Keratinocyte (primary cell): ENCODE measurements around the gene ABCC3. TPM values are rescaled to one million over a fixed set of nuclear protein-coding genes. Genes with fewer than 3 reads are reported as not detected.

Experiments
- DNase-seq: peaks from one replicate; pipeline ENCODE4 v3.0.0-alpha.2; 2011; ENCODE audit warnings: low read depth, missing footprints, low spot score
- FAIRE-seq: peaks from 2 replicates; lab custom pipeline; 2011; peaks lifted over from hg19 to GRCh38; lab: Jason Lieb, UNC
- H2AFZ ChIP-seq: 2 replicates; pipeline ENCODE4 v1.6.0; 2012; ENCODE audit warnings: low read length, control low read depth, inconsistent platforms; ENCODE audit not compliant: control insufficient read depth
- H3K27ac ChIP-seq: 2 replicates; pipeline ENCODE4 v1.5.1; 2011; ENCODE audit warnings: low read length; ENCODE audit not compliant: control insufficient read depth, insufficient read depth
- H3K27me3 ChIP-seq: 3 replicates; pipeline ENCODE4 v1.6.0; 2011; ENCODE audit warnings: low read length; ENCODE audit not compliant: control insufficient read depth, insufficient read depth; ENCODE audit errors: extremely low read depth
- H3K36me3 ChIP-seq, 2 experiments: 2 replicates in 1 of 2; 3 replicates in 1 of 2; pipeline ENCODE4 v1.5.1; 2011; ENCODE audit warnings: low read length in 2 of 2, mild to moderate bottlenecking in 1 of 2; ENCODE audit not compliant: control insufficient read depth in 2 of 2, insufficient read depth in 2 of 2; ENCODE audit errors: extremely low read depth in 1 of 2
- H3K4me1 ChIP-seq: 3 replicates; pipeline ENCODE4 v1.5.1; 2011; ENCODE audit warnings: low read length; ENCODE audit not compliant: control insufficient read depth, insufficient read depth; ENCODE audit errors: extremely low read depth
- H3K4me2 ChIP-seq: 3 replicates; pipeline ENCODE4 v1.6.0; 2011; ENCODE audit warnings: low read depth, low read length; ENCODE audit not compliant: control insufficient read depth, insufficient read depth; ENCODE audit errors: extremely low read depth
- H3K4me3 ChIP-seq, 3 experiments: fragments of 200-600 bp in 1 of 3; sonication (generic) in 1 of 3; 2 replicates in 2 of 3; 3 replicates in 1 of 3; pipeline ENCODE4 v1.5.1; 2011 to 2016; ENCODE audit warnings: low read length in 3 of 3, mild to moderate bottlenecking in 3 of 3, control low read depth in 2 of 3, inconsistent platforms in 1 of 3, low read depth in 1 of 3, mixed read lengths in 1 of 3, mixed run types in 1 of 3, moderate library complexity in 1 of 3; ENCODE audit not compliant: control insufficient read depth in 2 of 3, insufficient read depth in 2 of 3; ENCODE audit errors: extremely low read depth in 1 of 3
- H3K79me2 ChIP-seq: 2 replicates; pipeline ENCODE4 v1.6.0; 2012; ENCODE audit warnings: low read length; ENCODE audit not compliant: control insufficient read depth, insufficient read depth
- H3K9ac ChIP-seq: 3 replicates; pipeline ENCODE4 v1.6.0; 2011; ENCODE audit warnings: low read length; ENCODE audit not compliant: control insufficient read depth, insufficient read depth; ENCODE audit errors: extremely low read depth
- H3K9me1 ChIP-seq: 3 replicates; pipeline ENCODE4 v1.6.0; 2011; ENCODE audit warnings: low read length; ENCODE audit not compliant: control insufficient read depth, insufficient read depth; ENCODE audit errors: extremely low read depth
- H3K9me3 ChIP-seq: 2 replicates; pipeline ENCODE4 v1.5.1; 2012; ENCODE audit warnings: low read depth, low read length; ENCODE audit not compliant: control insufficient read depth
- H4K20me1 ChIP-seq: 3 replicates; pipeline ENCODE4 v1.6.0; 2011; ENCODE audit warnings: low read length; ENCODE audit not compliant: control insufficient read depth, insufficient read depth; ENCODE audit errors: extremely low read depth
- EZH2 ChIP-seq: IDR thresholded peaks from one replicate; pipeline ENCODE4 v1.6.1; 2012; ENCODE audit warnings: inconsistent platforms, mild to moderate bottlenecking, low read length, moderate library complexity
- dilution Hi-C: fragments of 300-500 bp; cut with MboI; formaldehyde crosslinking; loops from one replicate; pipeline ENCODE4 v1.7.0; 2020; ENCODE audit warnings: low sequenced_read_pairs; ENCODE audit not compliant: extremely low pct_ligation_motif_present
- polyA plus RNA-seq, 5 experiments: library from polyadenylated mRNA; depleted of rRNA in 3 of 5; stranded (reverse) in 3 of 5; stranded (forward) in 1 of 5; unstranded in 1 of 5; fragments of >200 nt; gene quantifications; 1 replicate in 1 of 5; 2 replicates in 3 of 5; 3 replicates in 1 of 5; pipeline versions ENCODE4 v1.2.1 to v1.2.3, GENCODE V29; 2011 to 2012; ENCODE audit warnings: missing spikeins in 2 of 5, low read depth in 1 of 5, low replicate concordance in 1 of 5
- TF ChIP-seq, protein P1 (sequence below), 3 experiments: IDR thresholded peaks in 1 of 3; conservative IDR thresholded peaks in 1 of 3; optimal IDR thresholded peaks in 1 of 3; 2 replicates in 2 of 3; 3 replicates in 1 of 3; pipeline versions ENCODE3 to v1.5.1; 2011; ENCODE audit warnings: low read length in 3 of 3, mild to moderate bottlenecking in 3 of 3, moderate library complexity in 2 of 3, control low read depth in 1 of 3, inconsistent platforms in 1 of 3; ENCODE audit not compliant: insufficient read depth in 2 of 3; ENCODE audit errors: extremely low read depth in 1 of 3

ABCC3 gene
- polyA plus RNA-seq, 1 donor (not counting 4 experiments of a cell fraction or from before 2014, with no cell fraction given): 41.7 TPM

- Histone ChIP-seq H3K36me3 (no peaks in the 10 kb centered on the region), H3K79me2 (peaks cover 98% of the 10 kb centered on the region), H3K27ac (no peak overlapping the region), H3K9me1 (no peaks in the 10 kb centered on the region), H3K4me3 (no peak overlapping the region), H3K27me3 (no peaks in the 10 kb centered on the region), H4K20me1 (peaks cover 42% of the 10 kb centered on the region), H3K9ac (no peak overlapping the region), H3K4me1 (no peaks in the 10 kb centered on the region), H3K9me3 (no peaks in the 10 kb centered on the region), H3K4me2 (no peak overlapping the region), H2AFZ (no peak overlapping the region)
- DNase-seq (no peak), FAIRE-seq (no peak)
- dilution Hi-C loops: no loop called here
- no peak for TF ChIP-seq EZH2
These were observed 94.4 kb downstream of the ABCC3 start for GRCh38 chr17:50728881-50729765.

DNA sequence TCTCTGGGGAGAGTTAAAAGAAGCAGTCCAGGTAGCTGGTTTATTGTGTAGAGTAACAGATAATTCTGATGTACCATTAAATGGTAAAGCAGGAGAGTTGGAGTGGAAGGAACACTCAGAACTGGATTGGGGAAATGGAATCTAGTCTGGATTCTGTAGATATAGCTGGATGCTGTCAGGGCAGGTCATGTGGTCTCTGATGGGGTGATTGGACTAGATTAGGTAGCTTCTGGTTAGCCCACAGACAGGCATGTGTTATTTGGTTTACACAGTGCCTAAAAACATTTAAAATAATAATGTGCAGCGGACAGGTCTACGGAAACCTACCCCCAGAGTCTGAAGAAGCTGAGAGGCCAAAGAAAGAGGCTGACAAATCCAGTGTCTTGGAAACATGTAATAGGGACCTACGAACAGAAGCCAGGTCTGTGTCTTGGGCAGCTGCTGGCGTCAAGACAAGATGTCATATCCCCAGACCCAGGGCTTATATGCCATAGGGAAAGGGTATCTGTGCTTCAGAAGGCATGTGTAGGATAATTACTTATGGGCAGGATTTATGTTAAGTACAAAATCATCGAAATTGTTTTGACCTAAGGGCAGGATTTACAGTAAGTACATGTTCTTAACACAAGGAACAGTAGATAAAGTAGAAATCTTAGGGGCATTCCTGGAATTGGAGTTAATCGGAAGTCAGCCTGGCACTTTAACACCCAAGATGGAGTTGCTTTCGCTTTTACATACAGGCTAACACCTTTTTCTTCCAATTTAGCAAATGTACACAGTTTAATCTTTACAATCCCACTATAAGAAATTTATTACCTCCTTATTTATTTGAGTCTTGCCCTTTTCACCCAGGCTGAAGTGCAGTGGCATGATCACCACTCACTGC lies 97.1 kb downstream of the ABCC3 start:
- Histone ChIP-seq H3K9ac (no peak overlapping the region), H2AFZ (no peak overlapping the region), H3K4me3 (no peak overlapping the region), H3K4me1 (no peaks in the 10 kb centered on the region), H3K4me2 (no peak overlapping the region), H3K9me1 (no peaks in the 10 kb centered on the region), H4K20me1 (peaks cover 42% of the 10 kb centered on the region), H3K9me3 (no peaks in the 10 kb centered on the region), H3K36me3 (no peaks in the 10 kb centered on the region), H3K27me3 (no peaks in the 10 kb centered on the region), H3K79me2 (peaks cover 98% of the 10 kb centered on the region), H3K27ac (no peak overlapping the region)
- DNase-seq (no peak), FAIRE-seq (no peak)
- dilution Hi-C loops: no loop called here
- TF ChIP-seq, protein P1, sequence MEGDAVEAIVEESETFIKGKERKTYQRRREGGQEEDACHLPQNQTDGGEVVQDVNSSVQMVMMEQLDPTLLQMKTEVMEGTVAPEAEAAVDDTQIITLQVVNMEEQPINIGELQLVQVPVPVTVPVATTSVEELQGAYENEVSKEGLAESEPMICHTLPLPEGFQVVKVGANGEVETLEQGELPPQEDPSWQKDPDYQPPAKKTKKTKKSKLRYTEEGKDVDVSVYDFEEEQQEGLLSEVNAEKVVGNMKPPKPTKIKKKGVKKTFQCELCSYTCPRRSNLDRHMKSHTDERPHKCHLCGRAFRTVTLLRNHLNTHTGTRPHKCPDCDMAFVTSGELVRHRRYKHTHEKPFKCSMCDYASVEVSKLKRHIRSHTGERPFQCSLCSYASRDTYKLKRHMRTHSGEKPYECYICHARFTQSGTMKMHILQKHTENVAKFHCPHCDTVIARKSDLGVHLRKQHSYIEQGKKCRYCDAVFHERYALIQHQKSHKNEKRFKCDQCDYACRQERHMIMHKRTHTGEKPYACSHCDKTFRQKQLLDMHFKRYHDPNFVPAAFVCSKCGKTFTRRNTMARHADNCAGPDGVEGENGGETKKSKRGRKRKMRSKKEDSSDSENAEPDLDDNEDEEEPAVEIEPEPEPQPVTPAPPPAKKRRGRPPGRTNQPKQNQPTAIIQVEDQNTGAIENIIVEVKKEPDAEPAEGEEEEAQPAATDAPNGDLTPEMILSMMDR (optimal IDR thresholded peaks at IDR 0.05 in 1 of 3, IDR thresholded peaks at IDR 0.05 in 1 of 3, conservative IDR thresholded peaks at IDR 0.05 in 1 of 3; ENCODE audit: extremely low read depth in 1 of 3, insufficient read depth in 2 of 3, low read length in 3 of 3): no peak
- TF ChIP-seq EZH2: no peak
